Hypothalamus (tissue), 51 donors: ENCODE measurements around the gene SBNO1.
"Not testable (repeated sequence)": the region's sequence is repeated elsewhere in the genome, so short reads cannot be mapped to it uniquely, and the experiment has no call there.

ENCODE experiments used
- DNase-seq, 51 donors: peaks; one replicate each; lab custom pipeline; 2025; lab: John Stamatoyannopoulos, UW

The SBNO1 gene

DNA sequence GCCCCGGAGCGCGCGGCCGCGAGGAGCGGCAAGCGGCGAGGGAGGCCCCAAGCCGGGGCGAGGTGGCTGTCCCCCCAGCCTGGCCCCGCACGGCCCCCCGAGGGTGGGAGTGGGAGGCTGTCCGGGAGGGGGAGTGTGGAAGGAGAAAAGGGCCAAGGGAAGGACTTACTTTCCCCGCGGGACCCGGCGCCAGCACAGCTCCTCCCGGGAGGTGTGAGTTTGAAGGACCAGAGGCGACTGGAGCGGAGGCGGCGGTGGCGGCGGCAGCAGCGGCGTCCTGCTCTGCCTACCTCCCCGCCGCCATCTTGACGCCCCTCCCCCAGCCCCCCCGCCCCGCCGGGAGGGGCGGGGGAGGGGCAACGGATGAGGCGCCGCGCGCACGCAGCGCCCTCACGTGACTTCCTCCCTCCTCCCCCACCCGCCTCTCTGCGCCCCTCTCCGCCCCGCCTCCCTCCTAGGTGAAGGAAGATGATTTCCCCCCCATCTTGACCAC is at the start of gene SBNO1:
TSS of gene SBNO1 (minus strand) at position 316 of the 493 bp plus-strand sequence. CDS start 14,406 bp downstream, outside the sequence.
- DNase-seq, result peak in 43 of 51 donors; percentile 71 to 100 (median 89)

DNA sequence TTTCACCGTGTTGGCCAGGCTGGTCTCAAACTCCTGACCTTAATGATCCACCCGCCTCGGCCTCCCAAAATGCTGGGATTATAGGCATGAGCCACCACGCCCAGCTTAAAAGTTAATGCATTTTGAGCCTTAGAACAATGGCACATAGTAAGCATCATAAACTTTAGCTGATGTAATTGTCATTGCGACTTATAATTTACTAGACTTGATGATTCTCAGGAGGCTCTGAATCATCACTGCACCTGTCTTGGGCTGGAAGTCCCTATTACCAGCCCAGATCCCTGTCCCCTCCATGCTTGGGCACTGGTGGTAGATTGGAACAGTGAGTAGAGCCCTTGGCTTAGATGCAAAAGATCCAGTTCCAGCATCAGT is 45.4 kb upstream of the SBNO1 start:
- no peak for DNase-seq

DNA sequence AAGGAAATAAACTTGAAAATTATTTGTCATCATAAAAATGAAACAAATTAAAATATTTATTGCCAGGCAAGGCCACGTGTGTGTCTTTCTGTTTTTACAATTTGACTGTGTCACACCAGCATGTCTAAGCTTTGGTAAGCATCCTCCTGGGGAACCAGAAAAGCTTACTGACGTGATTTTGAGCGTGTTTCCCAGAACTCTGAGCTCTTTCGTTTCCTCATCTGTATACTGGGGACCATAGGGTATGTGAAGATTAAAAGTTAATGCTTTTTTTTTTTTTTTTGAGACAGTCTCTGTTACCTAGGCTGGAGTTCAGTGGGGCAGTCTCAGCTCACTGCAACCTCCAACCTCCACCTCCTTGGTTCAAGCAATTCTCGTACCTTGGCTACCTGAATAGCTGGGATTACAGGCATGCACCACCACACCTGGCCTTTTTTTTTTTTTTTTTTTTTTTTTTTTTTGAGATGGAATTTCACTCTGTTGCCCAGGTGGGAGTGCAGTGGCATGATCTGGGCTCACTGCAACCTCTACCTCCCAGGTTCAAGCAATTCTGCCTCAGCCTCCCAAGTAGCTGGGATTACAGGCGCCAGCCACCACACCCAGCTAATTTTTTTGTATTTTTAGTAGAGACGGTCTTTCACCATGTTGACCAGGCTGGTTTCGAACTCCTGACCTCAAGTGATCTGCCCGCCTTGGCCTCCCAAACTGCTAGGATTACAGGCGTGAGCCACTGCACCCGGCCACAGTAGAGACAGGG is 44.8 kb upstream of the SBNO1 start:
- not testable (repeated sequence) for DNase-seq

DNA sequence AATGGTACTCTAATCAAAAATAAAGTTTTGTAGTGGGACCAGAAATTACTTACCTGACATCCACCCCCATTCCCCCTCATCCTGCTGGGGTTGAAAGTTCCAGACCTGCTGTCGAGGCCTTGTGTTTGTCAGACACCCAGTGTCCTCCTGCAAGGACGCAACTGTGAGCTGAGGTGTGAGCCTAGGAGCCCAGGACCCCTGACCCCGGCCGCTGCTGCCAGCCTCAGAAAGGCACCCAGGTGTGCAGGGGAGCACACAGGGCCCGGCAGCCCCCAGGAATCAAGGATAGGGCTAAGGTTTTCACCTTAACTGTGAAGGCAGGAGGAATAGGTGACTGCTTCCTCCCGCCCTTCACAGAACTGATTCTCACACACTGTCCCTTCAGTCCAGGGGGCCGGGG is 44.0 kb upstream of the SBNO1 start:
- not testable (repeated sequence) for DNase-seq

DNA sequence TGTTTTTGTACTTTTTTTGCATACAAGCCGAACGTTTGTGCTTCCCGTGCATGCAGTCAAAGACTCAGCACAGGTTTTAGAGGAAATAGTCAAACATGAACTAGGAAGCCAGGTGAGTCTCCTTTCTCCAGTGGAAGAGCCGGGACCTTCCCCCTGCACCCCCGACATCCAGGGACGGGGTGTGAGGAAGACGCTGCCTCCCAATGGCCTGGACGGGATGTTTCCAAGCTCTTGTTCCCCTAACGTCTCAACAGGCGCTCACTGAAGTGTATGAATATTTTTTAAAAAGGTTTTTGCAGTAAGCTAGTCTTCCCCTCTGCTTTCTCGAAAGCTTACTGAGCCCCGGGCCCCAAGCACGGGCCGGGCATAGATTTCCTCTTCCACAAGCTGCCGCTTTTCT is 43.3 kb upstream of the SBNO1 start:
- not testable (repeated sequence) for DNase-seq

DNA sequence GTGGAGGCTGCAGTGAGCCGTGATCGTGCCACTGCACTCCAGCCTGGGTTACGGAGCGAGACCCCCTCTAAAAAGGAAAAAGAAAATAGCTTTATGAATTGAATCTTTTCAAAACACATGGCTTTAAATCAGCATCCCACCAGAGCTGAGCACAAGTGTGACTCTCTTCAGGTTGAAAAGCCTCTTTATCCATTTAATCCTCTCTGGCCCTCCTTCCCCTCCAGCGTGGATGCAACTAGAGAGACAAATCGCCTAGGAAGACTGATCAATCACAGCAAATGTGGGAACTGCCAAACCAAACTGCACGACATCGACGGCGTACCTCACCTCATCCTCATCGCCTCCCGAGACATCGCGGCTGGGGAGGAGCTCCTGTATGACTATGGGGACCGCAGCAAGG is 42.6 kb upstream of the SBNO1 start:
- not testable (repeated sequence) for DNase-seq

DNA sequence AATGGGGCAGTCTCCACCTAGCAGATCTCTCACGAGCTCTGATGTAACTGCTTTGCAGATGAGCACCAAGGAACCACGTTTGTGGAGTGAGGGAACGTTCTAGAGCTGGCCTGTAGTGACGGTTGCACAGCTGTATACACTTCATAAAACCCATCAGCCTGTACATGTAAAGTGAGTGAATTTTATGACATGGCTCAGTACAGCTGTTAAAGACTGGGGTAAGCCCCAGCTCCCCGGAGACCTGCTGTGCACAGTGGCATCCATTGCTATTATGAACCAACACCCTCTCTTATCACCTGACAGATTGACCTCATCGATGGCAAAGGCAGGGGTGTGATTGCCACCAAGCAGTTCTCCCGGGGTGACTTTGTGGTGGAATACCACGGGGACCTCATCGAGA is 39.9 kb upstream of the SBNO1 start:
- DNase-seq, result no peak

DNA sequence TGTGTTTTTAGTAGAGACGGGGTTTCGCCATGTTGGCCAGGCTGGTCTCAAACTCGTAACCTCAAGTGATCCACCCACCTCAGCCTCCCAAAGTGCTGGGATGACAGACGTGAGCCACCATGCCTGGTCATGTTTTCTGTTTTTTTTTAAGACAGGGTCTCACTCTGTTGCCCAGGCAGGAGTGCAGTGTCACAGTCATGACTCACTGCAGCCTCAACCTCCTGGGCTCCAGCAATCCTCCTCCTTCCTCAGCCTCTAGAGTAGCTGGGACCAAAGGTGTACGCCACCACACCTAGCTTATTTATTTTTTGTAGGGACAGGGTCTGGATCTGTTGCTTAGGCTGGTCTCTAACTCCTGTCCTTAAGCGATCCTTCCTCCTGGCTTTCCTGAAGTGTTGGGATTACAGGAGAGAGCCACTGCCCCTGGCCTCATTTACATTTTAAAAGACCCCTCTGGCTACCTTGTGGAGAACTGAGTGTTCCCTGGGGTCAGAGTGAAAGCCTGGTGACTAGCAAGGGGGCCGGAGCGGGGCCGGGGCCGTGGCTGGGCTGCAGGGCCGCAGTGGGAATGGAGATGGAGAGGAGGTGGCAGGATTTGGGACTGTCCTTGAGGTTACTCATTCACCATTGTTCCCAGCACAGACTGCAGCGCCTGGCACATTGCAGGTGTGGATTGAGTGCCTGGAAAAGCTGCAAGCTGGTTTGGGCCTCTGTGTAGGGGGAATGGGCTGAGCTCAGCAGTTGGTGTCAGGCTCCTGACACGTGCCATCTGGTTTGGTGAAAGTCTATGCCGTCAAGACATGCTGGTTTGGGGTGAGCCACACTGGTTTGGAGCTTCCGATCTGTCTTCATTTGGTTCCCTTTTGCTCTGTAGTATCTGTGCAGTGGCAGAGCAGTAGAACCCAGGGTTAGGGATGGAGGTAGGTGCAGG is 37.4 kb upstream of the SBNO1 start:
- no peak for DNase-seq

DNA sequence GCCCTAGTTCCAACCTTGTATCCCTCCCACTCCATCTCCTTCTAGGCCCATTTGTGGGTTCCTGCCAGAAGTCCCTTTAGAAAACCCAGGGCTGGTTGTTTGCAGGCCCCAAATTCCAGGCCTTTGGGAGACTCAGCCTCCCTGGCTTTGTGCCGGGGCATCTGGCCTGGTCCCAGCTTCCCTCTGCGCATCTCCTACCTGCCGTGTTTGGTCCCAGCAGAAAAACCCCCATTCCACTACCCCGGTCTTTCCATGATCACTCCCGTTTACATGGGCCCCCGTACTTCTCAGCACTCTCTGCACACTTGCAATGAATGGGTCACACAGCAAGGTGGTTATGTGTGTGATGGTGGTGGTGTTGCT is 34.6 kb upstream of the SBNO1 start:
- peak in 1 of 51 donors; percentile 49 for DNase-seq

DNA sequence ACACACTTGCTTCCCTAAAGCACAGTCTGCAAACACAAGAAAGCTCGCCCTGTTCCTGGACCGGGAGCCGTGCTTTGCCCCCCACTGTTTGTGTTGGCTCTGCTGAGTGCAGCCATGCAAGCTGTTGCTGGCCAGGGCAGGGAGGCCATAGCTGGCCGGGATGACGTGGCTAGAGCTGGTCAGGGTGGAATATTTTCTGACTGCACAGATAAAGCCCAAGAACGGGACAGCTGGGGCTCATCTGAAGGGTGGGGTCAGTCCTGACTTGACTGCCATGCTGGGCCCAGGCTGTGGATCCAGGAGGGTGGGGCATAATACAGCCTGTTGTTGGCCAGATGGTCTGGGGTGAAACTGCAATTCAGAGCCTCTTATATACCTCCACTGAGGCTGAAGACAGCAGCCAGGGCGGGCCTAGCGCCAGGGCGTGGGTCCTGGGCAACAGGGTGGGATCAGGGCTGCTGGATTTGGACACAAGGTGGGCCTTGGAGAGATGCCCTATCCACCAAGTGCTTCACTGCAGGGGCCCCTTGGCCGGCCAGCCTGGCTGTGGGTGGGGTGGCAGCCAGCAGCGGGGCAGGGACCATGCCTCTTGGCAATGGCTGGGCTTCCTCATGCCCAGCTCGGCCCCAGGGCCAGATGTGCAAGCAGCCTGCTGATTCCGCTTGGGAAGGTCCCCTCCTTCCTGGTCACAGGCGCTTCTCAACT is 34.1 kb upstream of the SBNO1 start:
- DNase-seq, result peak in 34 of 51 donors; percentile 11 to 62 (median 36)

DNA sequence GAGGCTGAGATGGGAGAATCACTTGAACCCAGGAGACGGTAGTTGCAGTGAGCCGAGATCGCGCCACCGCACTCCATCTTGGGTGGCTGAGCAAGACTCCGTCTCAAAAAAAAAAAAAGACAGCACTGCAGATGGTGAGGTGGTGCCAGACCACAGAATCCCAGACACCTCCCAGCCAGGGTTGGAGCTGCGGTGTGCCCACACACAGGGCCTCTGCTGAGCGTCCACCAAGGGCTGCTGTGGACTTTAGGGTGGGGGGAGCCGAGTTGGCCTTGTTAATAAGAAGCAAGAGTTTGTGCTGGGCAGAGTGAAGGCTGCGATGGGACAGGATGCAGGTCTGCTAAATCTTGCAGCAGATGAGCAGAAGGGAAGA is 33.5 kb upstream of the SBNO1 start:
- DNase-seq, result no peak

DNA sequence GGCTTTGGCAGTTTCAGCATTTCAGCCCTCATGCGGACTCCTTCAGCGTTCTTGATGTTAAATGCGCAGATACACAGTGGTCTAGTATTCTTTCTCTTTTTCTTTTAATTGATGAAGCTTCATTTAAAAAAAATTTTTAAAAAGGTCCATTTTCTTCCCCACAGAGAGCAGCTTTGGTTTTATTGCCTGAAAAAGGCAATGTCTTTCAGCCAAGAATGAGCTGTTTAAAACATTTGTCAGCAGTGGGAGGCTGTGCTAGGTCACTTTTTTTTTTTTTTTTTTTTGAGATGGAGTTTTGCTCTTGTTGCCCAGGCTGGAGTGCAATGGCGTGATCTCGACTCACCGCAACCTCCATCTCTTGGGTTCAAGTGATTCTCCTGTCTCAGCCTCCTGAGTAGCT is 32.8 kb upstream of the SBNO1 start:
- no peak for DNase-seq

DNA sequence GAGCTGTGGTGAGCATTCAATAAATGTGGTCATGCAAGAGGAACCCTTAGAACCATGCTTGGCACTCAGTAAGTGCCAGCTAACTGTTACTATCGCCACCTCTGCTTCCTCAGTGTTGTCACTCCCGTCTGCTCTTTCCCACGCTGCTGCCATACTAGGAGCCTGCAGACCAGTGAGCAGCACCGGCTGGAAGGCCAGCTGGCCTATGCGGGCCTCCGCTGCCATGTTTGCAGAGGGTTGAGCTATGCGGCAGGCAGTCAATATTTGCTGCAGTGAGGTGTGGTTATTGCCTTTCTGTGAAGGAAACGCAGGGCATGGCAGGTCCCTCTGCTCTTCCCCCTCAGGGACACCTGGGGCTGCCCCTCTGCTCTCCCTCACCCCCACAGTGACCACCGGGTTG is 32.3 kb upstream of the SBNO1 start:
- DNase-seq, result no peak

DNA sequence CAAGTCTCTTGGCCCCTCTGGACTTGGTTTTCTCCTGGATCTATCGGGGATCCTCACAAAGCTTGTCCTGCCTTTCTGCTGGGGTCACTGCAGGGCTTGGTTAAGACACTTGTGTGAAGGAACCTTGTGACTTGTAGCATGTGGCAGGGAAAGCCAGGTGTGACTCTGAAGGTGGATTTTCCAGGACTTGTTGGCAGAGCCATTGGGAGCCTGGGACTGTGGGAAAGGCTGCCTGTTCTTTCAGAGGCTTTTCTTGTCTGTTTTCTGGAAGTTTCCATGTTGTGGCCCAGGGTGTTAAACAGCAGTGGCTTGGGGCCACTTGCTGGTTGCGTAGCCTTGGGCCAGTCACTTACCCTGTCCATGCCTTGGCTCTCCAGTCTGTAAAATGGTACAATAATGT is 31.9 kb upstream of the SBNO1 start:
- no peak for DNase-seq

DNA sequence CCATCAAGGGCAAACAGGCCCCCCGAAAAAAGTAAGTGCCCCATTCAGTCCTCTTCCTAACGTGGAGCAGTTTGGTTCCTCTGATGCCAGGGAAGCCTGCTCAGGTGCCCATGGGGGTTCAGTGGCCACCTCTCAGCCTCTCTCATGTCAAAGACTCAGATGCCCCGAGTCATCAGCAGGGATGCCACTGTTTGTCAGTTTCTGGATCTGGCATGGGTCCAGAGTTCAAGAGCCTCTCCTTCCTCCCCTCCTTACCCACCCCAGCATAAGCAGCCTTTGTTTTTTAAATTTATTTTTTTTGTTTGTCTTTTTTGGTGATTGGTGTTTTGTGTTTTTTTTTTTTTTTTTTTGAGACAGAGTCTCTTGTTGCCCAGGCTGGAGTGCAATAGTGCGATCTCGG is 30.6 kb upstream of the SBNO1 start:
- peak in 1 of 51 donors; percentile 5 for DNase-seq

DNA sequence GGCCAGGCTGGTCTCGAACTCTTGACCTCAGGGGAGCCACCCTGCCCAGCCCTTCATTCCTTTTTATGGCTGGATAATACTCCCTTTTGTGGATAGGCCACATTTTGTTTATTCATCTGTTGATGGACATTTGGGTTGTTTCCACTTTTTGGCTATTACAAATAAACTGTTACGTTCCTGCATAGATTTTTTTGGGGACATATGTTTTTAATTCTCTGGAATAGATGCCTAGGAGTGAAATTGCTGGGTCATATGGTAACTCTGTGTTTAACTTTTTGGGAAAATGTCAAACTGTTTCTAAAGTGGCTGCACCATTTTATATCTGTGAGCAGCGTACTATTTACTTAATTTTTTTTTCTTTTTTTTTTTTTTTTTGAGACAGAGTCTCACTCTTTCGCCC is 29.1 kb upstream of the SBNO1 start:
- no peak for DNase-seq

DNA sequence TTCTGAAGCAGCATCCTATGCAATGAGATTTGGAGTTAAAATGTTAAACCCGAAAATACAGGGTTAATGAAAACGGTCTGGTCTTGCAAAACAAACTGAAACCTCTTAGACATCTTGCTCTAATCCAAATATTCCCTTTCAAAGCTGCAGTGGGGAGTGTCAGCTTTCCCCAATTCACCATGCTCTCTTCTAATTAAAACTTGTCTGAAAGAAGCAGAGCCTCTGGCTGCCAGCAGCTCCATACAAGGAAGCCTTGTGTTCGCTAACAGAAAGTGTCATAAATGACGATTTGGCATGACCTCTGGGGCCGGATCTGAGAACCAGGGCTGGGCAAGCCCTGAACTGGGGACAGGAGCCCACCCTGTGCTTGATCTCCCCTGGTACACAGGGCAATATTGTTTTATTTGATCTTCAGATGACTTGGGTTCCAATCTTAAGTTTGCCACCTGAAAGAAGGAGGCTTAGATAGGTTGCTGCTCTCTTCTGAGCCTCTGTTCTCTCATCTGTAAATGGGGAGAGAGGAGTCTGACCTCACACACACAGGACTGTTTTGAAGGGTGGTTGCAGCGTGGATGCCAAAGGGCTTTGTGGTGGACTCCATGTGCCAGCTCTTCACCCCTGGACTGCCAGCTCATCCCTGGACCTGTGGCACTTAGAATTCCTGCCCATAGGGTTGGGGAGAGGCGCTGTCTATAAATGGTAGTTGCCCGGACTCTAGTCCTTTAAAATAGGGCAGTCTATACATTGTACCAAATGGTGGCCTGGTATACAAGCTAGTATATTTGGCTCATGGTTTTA is 27.1 kb upstream of the SBNO1 start:
- peak in 10 of 51 donors; percentile 3 to 49 (median 15) for DNase-seq

DNA sequence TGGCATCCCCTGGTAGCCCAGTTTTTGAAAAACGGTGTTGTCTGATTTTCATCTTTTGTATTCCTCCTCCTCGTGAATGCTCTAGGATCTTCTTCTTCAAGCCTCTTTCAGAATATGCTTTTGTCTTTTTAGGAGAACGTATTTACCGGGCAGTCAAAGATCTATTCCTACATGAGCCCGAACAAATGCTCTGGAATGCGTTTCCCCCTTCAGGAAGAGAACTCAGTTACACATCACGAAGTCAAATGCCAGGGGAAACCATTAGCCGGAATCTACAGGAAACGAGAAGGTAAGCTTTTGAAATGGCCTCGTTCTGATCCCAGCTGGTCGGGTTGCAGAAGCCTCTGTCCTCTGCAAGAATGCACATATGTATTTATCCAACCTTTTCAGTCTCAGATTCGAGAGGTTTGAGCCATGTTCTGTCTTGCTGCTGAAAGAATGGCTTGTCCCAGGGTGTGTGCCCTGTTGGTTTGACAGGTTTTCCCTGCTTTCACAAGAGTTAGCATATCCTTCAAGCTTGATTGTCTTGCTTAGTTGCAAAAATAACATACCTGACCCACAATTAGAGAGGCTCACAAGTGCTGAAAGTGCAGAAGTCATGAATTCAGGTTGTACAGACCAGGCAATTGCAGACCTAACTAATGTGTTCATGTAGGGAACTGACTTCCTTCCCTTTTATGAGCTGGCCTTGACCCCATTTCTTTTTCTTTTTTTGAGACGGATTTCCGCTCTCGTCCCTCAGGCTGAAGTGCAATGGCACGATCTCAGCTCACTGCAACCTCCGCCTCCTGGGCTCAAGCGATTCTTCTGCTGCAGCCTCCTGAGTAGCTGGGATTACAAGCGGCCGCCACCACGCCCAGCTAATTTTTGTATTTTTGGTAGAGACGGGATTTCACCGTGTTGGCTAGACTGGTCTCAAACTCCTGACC is 26.1 kb upstream of the SBNO1 start:
- peak in 1 of 51 donors; percentile 23 for DNase-seq
